MCF 10A (cell line): ENCODE results near the gene GHRL. TPM values are rescaled to one million over a fixed set of nuclear protein-coding genes. Genes with fewer than 3 reads are reported as not detected.
A peak's percentile ranks its signal among the peaks of the same experiment; 100 is the strongest.

ENCODE experiments used
- BruUV-seq: library from RNA; stranded (reverse); fragments of 400-500 nt; replicated peaks from 2 replicates; lab custom pipeline; 2021; lab: Mats Ljungman, UMichigan
- CTCF ChIA-PET: fragments of 300-600 bp; sonication (Branson Sonifier 250); formaldehyde crosslinking; extraction: SDS; loops from one replicate; lab custom pipeline; 2021; ENCODE audit warnings: antibody characterized with exemption, inconsistent platforms; lab: Yijun Ruan, JAX
- POLR2A ChIA-PET: fragments of 300-600, 350-650 bp; sonication (Branson Sonifier 250); formaldehyde crosslinking; extraction: SDS; loops from one replicate; lab custom pipeline; 2020; ENCODE audit warnings: antibody characterized with exemption, inconsistent platforms; lab: Yijun Ruan, JAX
- DNase-seq: peaks from one replicate; pipeline ENCODE4 v3.0.0-alpha.2; 2018; ENCODE audit not compliant: unreplicated experiment
- H3K27ac Mint-ChIP-seq: one replicate; pipeline ENCODE4 v1.8.0; 2022; ENCODE audit warnings: mild to moderate bottlenecking, low read depth, mixed read lengths; ENCODE audit not compliant: unreplicated experiment
- H3K27me3 Mint-ChIP-seq: one replicate; pipeline ENCODE4 v1.8.0; 2022; ENCODE audit warnings: mixed read lengths; ENCODE audit not compliant: insufficient read depth, unreplicated experiment
- H3K36me3 Mint-ChIP-seq: one replicate; pipeline ENCODE4 v1.8.0; 2022; ENCODE audit warnings: mild to moderate bottlenecking, moderate library complexity, mixed read lengths; ENCODE audit not compliant: insufficient read depth, unreplicated experiment
- H3K4me1 Mint-ChIP-seq: one replicate; pipeline ENCODE4 v1.8.0; 2022; ENCODE audit warnings: mixed read lengths; ENCODE audit not compliant: insufficient read depth, unreplicated experiment
- H3K4me3 Mint-ChIP-seq: one replicate; pipeline ENCODE4 v1.8.0; 2022; ENCODE audit warnings: mild to moderate bottlenecking, moderate library complexity, mixed read lengths; ENCODE audit not compliant: unreplicated experiment
- H3K9me3 Mint-ChIP-seq: one replicate; pipeline ENCODE4 v1.8.0; 2022; ENCODE audit warnings: mixed read lengths; ENCODE audit not compliant: unreplicated experiment
- CTCF ChIP-seq: fragments of 200-600 bp; IDR thresholded peaks from one replicate; pipeline ENCODE4 v1.8.0; 2022; ENCODE audit warnings: antibody characterized with exemption, mild to moderate bottlenecking; ENCODE audit not compliant: unreplicated experiment
- intact Hi-C: fragments of 100-400 bp; cut with micrococcal nuclease; formaldehyde crosslinking; loops from 2 replicates; pipeline ENCODE4 v1.14.1; 2022
- total RNA-seq: library from RNA; stranded (reverse); gene quantifications from 2 replicates; pipeline ENCODE4 v1.2.3, GENCODE V29; 2022

GHRL gene
- total RNA-seq, 1 experiment from 2014 or later = not detected

DNA sequence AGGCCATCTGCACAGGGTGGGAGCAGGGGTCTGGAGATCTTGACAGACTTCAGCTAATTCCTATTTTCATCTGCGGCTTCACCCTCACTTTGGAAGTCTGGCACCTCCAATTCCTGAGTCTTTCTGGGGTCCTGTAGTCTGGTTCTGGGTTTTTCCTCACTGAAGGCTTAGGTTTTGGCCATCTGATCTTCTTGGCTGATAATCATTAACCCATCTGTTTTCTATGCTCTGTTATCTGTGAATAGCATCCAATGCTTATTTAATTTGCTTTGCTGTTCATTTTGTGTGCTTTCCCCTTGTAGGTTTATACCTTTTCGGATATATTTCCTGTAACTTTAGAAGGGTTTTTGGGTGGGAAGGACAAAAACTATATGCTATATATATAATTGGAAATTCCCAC lies 26.9 kb downstream of the GHRL start:
- ChIA-PET CTCF (interaction anchor here (0.5 to 1.1 kb wide), 2 partner anchors 27 to 550 kb away, joined by 3 read pairs; partner anchors contain the start of gene GHRL), POLR2A (no interaction called here)
- Mint-ChIP-seq H3K4me1 (peaks cover 12% of the 10 kb centered on the region), H3K27ac (no peak overlapping the region), H3K4me3 (no peak overlapping the region), H3K36me3 (peaks cover 85% of the 10 kb centered on the region), H3K27me3 (no peaks in the 10 kb centered on the region), H3K9me3 (no peaks in the 10 kb centered on the region)
- BruUV-seq = no TSS peak
- DNase-seq = no peak
- intact Hi-C loops = no loop called here
- TF ChIP-seq CTCF = no peak

DNA sequence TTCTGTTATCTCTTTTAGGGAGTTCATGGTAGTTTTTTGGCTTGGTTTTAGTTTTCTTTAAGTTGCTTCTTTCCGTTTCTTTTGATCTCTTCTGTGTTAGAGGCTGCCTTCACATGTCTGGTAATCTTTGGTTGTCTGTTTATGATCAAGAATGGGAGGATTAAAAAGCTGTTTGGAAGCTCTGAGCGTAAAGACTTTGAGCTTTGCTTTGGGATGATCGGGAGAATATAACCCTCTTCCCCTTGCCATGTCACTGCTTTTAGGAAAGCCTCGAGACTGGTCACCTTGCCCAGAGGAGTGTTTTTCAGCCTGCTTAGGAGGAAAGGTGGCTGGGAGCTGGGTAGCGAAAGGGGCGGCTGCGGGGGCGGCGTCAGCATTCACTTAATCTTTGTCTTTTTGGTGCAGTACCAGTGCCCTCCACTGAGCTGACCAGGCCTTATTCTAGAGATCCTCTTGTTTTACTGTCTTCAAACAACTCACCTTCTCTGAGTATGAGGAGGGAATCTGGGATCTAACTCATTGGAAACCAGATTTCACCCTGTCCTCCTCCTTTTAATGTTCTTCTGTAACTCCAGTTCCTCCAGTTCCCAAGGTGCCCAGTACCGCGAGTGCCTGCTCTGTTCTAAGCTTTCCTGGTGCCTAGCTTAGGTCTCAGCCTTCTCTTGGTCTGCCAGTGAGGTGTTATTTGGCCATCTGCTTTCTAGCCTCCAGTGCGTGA lies 28.9 kb downstream of the GHRL start:
- intact Hi-C loops = no loop called here
- H3K4me1 Mint-ChIP-seq = peaks cover 12% of the 10 kb centered on the region
- no peaks in the 10 kb centered on the region for H3K9me3 Mint-ChIP-seq
- BruUV-seq = no TSS peak
- ChIA-PET POLR2A (interaction anchor here (3.6 kb wide), 1 partner anchor 15 kb away, joined by 12 read pairs; the partner anchor contains the start of gene TATDN2), CTCF (interaction anchor here (0.6 to 1.1 kb wide), 6 partner anchors 9 to 80 kb away, joined by 3 to 4 read pairs (median 4); no protein-coding TSS in a partner anchor)
- TF ChIP-seq CTCF = peak; percentile 16
- no peak overlapping the region for H3K4me3 Mint-ChIP-seq
- H3K27me3 Mint-ChIP-seq = no peaks in the 10 kb centered on the region
- peak; percentile 38 for DNase-seq
- H3K36me3 Mint-ChIP-seq = peaks cover 90% of the 10 kb centered on the region
- peak overlapping the region; percentile 49 for H3K27ac Mint-ChIP-seq

DNA sequence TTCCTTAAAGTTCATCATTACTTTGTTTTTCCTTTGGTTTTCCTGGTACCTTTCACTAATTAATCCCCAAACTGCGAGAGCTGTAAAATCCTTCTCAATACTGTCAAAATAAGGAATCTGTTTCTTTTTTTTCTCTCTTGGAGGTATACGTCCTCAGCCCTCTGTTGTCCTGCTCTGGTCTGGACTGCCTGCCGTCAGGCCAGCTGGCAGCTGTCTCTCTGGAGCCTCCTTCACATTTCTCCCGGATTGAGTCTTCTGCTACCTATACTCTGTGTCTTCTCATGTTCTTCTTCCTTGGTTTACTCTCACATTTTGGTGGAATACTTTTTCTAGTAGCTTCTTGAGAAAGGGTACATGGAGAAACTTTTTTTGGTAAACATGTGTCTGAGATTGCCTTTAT lies 30.7 kb downstream of the GHRL start:
- Mint-ChIP-seq H3K36me3 (peaks cover 89% of the 10 kb centered on the region), H3K4me3 (no peak overlapping the region), H3K27me3 (no peaks in the 10 kb centered on the region), H3K27ac (peak overlapping the region; percentile 28), H3K9me3 (no peaks in the 10 kb centered on the region), H3K4me1 (peaks cover 12% of the 10 kb centered on the region)
- TF ChIP-seq CTCF = no peak
- no TSS peak for BruUV-seq
- ChIA-PET POLR2A (interaction anchor here (0.6 to 3.6 kb wide), 3 partner anchors 13 to 512 kb away, joined by 3 to 12 read pairs (median 6); partner anchors contain the start of gene TATDN2), CTCF (interaction anchor here (0.6 to 1.2 kb wide), 4 partner anchors 12 to 241 kb away, joined by 3 read pairs; no protein-coding TSS in a partner anchor)
- DNase-seq = no peak
- intact Hi-C loops = no loop called here

GRCh38 chr3:10260211-10260701 lies 32.5 kb downstream of the GHRL start:
- ChIA-PET POLR2A (interaction anchor here (1.2 to 3.1 kb wide), 2 partner anchors 12 to 318 kb away, joined by 3 to 11 read pairs; partner anchors contain the start of gene TATDN2), CTCF (no interaction called here)
- DNase-seq = no peak
- H3K4me1 Mint-ChIP-seq = peaks cover 12% of the 10 kb centered on the region
- intact Hi-C loops = no loop called here
- peaks cover 85% of the 10 kb centered on the region for H3K36me3 Mint-ChIP-seq
- no peak overlapping the region for H3K27ac Mint-ChIP-seq
- H3K27me3 Mint-ChIP-seq = no peaks in the 10 kb centered on the region
- no TSS peak for BruUV-seq
- no peaks in the 10 kb centered on the region for H3K9me3 Mint-ChIP-seq
- TF ChIP-seq CTCF = no peak
- H3K4me3 Mint-ChIP-seq = no peak overlapping the region
